GM19328 (cell line): Measurements from ENCODE around the gene ADAMTS16.

Experiments used
- ATAC-seq: cut with Tn5 transposase; IDR thresholded peaks from one replicate; pipeline ENCODE4 v1.9.1; 2021; ENCODE audit warnings: mild to moderate bottlenecking, moderate library complexity; ENCODE audit not compliant: unreplicated experiment

Gene ADAMTS16

DNA sequence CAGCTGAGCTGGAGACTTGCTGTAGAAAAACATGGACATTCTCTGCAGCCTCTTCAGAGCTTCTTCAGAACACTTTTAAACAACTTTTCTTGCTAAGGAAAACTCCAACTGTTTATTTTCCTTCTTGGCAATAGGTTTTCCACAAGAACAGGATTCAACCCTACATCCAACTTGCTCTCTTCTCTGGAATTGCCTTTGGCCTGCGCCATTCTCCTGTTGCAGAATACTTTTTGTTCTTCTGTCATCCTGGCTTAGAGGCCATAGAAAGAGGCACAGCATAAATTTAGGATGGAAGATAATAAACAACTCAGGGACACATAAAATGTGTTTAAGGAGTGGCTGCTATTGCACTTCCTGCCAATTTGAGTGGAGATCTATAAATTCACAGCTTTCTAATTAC, 227.6 kb downstream of the ADAMTS16 start:
- ATAC-seq, result no peak

DNA sequence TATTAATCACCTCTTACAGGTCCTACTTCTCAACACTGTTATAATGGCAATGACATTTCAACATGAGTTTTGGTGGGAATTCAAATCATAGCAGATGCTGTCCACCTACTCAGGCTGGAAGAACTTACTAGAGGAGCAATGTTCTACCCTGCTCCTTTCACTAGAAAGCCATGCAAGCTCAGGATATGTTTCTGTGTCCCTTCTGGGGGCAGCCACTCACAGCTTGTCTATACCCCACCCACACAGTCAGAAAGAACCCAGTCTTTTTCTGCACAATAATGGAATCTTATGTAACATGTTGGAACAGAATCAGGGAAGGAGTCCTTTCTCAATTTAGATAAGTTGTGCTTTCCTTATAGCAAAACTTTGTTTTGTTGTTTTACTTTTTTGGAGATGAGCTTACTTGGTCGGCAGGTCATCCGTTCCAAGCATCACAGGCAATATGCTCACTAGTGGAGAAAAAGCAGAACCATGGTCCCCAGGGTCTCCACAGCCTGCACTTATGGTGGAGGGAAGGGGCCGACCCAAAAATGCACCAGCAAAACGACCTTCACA, 229.0 kb downstream of the ADAMTS16 start:
- no peak for ATAC-seq
